ENCODE results near the gene LUC7L2.
A peak's percentile ranks its signal among the peaks of the same experiment; 100 is the strongest.
"Not testable (repeated sequence)": the region's sequence is repeated elsewhere in the genome, so short reads cannot be mapped to it uniquely, and the experiment has no call there.

The LUC7L2 gene

GRCh38 chr7:139446051-139446890 is 86.6 kb downstream of the LUC7L2 start:
- no peak for DNase-seq

DNA sequence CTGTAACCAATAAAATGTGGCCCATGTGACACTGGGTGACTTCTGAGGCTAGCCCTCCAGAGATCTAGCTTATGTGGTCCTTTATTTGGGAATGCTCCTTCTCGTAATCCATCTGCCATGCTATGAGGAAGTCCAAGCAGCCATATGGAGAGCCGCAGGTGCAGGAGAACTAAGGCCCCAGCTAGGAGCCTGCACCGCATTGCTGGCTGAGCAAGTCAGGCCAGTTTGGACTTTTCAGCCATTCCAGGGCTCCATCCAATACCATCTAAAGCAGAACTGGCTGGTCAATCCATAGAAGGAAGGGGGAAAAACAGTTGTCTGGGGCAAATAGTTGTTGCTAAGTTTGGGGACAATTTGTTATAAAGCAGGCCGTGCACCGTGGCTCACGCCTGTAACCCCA is 91.2 kb downstream of the LUC7L2 start:
- DNase-seq, result no peak

DNA sequence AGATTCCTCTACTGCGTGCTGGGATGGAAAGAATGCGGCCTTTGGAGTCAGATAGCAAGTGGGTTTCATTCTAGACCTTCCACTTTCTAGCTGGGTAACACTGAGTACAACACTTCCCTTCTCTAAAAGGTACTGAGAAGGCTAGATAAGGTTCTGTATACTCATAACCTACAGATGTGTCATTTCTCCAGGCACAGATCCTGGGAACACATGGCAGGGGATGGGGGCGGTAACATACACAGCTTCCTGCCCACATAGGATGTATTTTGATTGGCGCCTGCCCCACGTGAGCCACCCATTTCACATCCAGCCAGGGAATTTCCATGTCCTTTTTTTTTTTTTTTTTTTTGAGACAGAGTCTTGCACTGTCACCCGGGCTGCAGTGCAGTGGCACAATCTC is 91.9 kb downstream of the LUC7L2 start:
- peak in 21 of 56 donors; percentile 1 to 66 (median 27) for DNase-seq

DNA sequence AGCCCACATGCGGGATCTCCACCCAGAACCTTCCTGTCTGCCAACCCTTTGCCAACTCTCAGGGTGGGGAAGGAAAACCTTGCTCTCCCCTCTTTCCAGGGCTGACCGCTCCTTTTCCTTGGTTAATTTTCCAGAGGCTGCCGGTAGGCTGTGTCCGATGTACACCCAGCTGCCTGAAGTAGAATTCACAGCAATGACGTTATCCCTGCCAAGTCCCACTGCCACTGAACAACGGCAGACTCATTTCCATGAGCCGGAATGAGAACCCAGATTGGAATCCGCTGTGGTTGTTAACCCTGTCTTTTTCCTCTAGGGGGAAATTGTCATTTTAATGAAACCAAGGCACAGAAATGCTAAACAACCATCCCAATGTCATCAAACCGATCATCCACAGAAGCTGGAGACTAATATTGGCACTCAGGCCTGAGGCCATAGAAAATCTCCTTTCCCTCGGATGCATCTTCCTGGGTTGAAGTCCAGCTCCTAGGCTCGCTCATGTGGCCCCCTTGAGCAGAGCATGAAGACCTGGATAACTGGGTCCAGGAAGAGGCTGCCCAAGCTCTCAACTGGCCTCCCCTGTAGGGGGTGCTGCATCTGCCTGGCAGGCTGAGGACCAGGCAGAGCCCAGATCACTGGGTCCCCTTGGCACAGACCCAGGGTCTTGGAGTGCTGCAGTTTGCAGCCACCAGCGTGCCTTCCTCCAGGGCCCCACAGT is 93.4 kb downstream of the LUC7L2 start:
- no peak for DNase-seq

DNA sequence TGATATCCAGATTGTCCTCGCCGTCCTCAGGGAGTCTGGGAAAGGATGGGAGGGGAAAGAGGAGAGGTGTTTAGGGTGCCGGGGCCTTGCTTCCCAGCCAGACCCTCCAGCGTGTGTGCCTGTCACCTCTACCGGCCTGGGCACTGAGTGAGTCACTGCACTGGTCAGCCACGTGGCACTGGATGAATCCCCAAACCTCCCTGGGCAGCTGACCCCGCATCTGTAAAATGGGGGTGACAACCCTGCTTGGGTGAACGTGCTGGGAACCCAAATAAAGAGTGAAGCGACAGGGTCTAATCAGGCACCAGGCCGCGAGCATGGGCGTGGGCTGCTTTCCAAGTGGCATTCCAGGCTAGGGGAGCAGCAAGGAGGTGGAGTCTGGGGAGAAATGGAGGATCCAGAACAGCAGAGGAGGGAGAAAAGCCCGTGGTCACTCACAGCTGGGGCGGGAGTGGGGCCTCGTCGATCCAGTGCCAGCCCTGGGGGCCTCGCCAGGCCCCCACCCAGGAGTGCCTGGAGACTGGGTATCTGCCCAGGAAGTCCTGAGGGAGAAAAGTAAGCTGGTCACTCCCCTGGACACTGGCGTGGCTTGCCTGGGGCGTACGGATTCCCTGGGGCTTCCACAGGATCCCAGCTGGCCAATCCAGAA is 94.1 kb downstream of the LUC7L2 start:
- peak in 2 of 56 donors; percentile 21 to 28 for DNase-seq

DNA sequence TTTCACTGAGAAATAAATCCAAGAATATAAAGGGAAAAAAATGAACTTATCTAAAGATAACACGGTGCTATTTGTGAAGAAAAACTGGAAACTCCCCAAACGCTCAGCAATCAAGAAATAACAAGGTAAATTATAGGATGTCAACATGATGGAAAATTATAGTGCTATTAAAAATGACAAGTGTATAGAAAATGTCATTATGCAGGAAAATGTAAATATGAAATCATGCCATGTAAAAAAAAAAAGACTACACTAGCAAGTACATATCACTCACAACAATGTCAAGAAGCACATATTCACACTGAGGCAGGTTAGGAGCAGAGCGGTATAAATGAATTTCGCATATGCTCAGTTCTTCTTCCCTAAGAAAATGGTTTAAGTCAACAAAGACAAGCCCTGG is 96.1 kb downstream of the LUC7L2 start:
- DNase-seq, result no peak

- no peak for DNase-seq
Observed at GRCh38 chr7:139456511-139456910, 96.8 kb downstream of the LUC7L2 start.

- no peak for DNase-seq
Observed at GRCh38 chr7:139457153-139457946, 97.7 kb downstream of the LUC7L2 start.

- not testable (repeated sequence) for DNase-seq
Observed at GRCh38 chr7:139463421-139463820, 103.7 kb downstream of the LUC7L2 start.

DNA sequence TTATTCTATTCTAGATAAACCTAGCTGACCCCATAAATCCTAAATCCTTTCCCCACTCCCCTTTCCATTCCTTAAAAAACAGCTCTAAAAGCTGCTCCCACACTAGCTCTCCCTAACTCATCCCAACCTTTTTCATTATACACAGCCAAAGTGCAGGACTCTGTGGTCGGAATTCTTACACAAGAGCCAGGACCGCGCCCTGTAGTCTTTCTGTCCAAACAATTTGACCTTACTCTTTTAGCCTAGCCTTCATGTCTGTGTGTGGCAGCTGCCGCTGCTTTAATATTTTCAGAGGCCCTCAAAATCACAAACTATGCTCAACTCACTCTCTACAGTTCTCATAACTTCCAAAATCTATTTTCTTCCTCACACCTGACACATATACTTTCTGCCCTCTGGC is 104.8 kb downstream of the LUC7L2 start:
- not testable (repeated sequence) for DNase-seq

DNA sequence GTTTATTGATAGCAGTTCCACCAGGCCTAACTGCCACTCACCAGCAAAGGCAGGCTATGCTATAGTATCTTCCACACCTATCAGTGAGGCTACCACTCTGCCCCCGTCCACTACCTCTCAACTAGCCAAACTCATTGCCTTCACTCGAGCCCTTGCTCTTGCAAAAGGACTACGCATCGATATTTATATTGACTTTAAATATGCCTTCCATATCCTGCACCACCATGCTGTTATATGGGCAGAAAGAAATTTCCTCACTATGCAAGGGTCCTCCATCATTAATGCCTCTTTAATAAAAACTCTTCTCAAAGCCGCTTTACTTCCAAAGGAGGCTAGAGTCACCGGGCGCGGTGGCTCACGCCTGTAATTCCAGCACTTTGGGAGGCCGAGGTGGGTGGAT is 105.4 kb downstream of the LUC7L2 start:
- DNase-seq, result not testable (repeated sequence)

DNA sequence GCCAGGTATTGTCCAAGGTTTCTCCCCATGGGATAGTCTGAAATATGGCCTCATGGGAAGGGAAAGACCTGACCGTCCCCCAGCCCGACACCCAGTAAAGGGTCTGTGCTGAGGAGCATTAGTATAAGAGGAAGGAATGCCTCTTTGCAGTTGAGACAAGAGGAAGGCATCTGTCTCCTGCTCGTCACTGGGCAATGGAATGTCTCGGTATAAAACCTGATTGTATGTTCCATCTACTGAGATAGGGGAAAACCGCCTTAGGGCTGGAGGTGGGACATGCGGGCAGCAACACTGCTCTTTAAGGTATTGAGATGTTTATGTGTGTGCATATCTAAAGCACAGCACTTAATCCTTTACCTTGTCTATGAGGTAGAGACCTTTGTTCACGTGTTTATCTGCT is 108.0 kb downstream of the LUC7L2 start:
- DNase-seq, result not testable (repeated sequence)

- DNase-seq, result not testable (repeated sequence)
Observed at GRCh38 chr7:139468281-139468680, 108.6 kb downstream of the LUC7L2 start.

- DNase-seq, result no peak
Observed at GRCh38 chr7:139471740-139472353, 112.2 kb downstream of the LUC7L2 start.
